Glutamatergic neuron (in vitro differentiated cells): ENCODE measurements around the gene TMED10. TPM values are rescaled to one million over a fixed set of nuclear protein-coding genes. Genes with fewer than 3 reads are reported as not detected.

ENCODE experiments used
- DNase-seq: peaks from one replicate; pipeline ENCODE4 v3.0.0; 2022
- H3K27ac Mint-ChIP-seq: one replicate; pipeline ENCODE4 v1.8.0; 2020; ENCODE audit warnings: mild to moderate bottlenecking, mixed read lengths, inconsistent platforms; ENCODE audit not compliant: unreplicated experiment
- H3K27me3 Mint-ChIP-seq: one replicate; pipeline ENCODE4 v1.8.0; 2020; ENCODE audit warnings: mild to moderate bottlenecking, moderate library complexity, mixed read lengths, inconsistent platforms; ENCODE audit not compliant: unreplicated experiment
- H3K36me3 Mint-ChIP-seq: one replicate; pipeline ENCODE4 v1.8.0; 2020; ENCODE audit warnings: mild to moderate bottlenecking, mixed read lengths, inconsistent platforms; ENCODE audit not compliant: unreplicated experiment
- H3K4me1 Mint-ChIP-seq: one replicate; pipeline ENCODE4 v1.8.0; 2020; ENCODE audit warnings: mild to moderate bottlenecking, low read depth, mixed read lengths, inconsistent platforms; ENCODE audit not compliant: unreplicated experiment
- H3K4me3 Mint-ChIP-seq: one replicate; pipeline ENCODE4 v1.8.0; 2020; ENCODE audit warnings: mild to moderate bottlenecking, mixed read lengths, inconsistent platforms; ENCODE audit not compliant: unreplicated experiment
- H3K9me3 Mint-ChIP-seq: one replicate; pipeline ENCODE4 v1.8.0; 2020; ENCODE audit warnings: mild to moderate bottlenecking, moderate library complexity, mixed read lengths, inconsistent platforms; ENCODE audit not compliant: unreplicated experiment
- total RNA-seq: library from RNA; stranded (reverse); fragmentation: NEBNext Ultra II Directional; extraction: Animal tissue kit (Norgen Biotek cat#: 25700); gene quantifications from one replicate; pipeline ENCODE4 v1.2.1, GENCODE V29; 2021; ENCODE audit not compliant: unreplicated experiment
- TF ChIP-seq, protein P1 (sequence below): fragments of 200-600 bp; sonication (generic); IDR thresholded peaks from one replicate; pipeline ENCODE4 v1.5.0; 2021; ENCODE audit not compliant: partially characterized antibody, unreplicated experiment

The TMED10 gene
- total RNA-seq, 1 donor from 2014 or later, result 124 TPM

DNA sequence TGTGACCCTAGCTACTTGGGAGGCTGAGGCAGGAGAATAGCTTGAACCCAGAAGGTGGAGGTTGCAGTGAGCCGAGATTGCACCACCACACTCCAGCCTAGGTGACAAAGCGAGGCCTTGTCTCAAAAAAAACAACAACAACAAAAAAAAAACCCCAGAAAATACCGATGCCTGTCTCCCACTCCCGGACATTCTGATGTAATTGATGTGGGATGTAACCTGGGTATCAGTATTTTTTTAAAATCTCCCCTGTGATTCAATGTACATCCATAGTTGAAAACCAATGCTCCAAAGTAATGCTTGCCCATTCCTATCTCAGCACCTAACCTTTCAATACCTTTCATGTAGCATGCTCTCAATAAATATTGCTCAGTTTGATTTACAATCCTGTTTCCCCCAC lies 11.7 kb upstream of the TMED10 start:
- TF ChIP-seq, protein P1, sequence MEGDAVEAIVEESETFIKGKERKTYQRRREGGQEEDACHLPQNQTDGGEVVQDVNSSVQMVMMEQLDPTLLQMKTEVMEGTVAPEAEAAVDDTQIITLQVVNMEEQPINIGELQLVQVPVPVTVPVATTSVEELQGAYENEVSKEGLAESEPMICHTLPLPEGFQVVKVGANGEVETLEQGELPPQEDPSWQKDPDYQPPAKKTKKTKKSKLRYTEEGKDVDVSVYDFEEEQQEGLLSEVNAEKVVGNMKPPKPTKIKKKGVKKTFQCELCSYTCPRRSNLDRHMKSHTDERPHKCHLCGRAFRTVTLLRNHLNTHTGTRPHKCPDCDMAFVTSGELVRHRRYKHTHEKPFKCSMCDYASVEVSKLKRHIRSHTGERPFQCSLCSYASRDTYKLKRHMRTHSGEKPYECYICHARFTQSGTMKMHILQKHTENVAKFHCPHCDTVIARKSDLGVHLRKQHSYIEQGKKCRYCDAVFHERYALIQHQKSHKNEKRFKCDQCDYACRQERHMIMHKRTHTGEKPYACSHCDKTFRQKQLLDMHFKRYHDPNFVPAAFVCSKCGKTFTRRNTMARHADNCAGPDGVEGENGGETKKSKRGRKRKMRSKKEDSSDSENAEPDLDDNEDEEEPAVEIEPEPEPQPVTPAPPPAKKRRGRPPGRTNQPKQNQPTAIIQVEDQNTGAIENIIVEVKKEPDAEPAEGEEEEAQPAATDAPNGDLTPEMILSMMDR, result no peak
- H3K27ac Mint-ChIP-seq, result no peak overlapping the region
- peaks cover 3% of the 10 kb centered on the region for H3K9me3 Mint-ChIP-seq
- H3K36me3 Mint-ChIP-seq, result no peaks in the 10 kb centered on the region
- no peak for DNase-seq
- peaks cover 1% of the 10 kb centered on the region for H3K27me3 Mint-ChIP-seq
- H3K4me3 Mint-ChIP-seq, result no peak overlapping the region
- no peaks in the 10 kb centered on the region for H3K4me1 Mint-ChIP-seq

DNA sequence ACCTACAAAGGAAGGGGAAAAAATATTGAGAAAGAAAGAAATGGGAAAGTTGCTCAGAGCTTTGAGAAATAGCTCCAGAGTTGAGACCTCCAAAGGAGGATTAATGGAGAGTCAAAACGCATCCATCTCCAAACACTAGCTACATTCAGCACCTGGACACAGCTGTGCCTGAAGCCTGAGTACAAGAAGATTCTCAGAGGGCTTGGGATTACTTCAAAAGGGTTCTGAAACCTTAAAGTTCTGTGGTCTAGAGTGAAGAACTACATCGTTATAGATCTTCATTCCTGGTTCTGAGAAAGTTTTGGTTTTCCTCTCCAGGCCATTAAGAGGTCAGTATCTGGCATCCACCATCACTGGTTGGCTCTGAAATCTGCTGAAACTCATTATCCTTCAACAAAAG lies 10.5 kb upstream of the TMED10 start:
- peaks cover 3% of the 10 kb centered on the region for H3K9me3 Mint-ChIP-seq
- TF ChIP-seq, protein P1, result no peak
- no peaks in the 10 kb centered on the region for H3K36me3 Mint-ChIP-seq
- H3K27me3 Mint-ChIP-seq, result peaks cover 1% of the 10 kb centered on the region
- no peak overlapping the region for H3K4me3 Mint-ChIP-seq
- no peaks in the 10 kb centered on the region for H3K4me1 Mint-ChIP-seq
- no peak overlapping the region for H3K27ac Mint-ChIP-seq
- no peak for DNase-seq

DNA sequence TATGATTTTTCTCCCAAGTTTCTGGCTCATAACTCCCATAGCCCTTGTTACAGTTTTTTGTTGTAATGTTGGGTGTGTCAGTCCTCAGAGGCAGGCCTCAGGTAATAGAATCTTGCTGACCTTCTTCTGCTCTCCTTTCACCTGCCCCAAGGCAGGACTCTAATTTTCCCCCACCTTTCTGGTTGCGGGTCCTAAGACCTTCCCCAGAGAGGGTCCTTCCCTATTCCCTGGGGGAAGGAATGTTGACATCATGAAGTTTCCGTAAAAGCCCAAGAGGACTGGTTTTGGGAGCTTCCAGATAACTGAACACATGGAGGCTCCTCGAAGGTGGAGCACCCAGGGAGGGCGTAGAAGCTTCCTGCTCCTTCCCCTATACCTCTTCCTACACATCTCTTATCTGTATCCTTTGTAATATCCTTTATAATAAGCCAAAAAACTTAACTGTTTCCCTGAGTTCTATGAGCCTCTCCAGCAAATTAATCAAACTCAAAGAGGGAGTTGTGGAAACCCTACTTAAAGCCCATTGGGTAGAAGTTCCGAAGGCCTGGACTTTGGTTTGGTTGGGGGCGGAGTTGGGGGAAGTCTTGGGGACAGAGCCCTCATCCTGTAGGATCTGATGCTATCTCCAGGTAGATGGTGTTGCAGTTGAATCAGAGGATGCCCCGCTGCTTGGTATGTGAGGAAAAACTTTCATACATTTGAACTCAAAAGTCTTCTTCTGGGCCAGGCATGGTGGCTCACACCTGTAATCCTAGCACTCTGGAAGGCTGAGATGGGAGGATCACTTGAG lies 9.0 kb upstream of the TMED10 start:
- Mint-ChIP-seq H3K4me1 (no peaks in the 10 kb centered on the region), H3K36me3 (no peaks in the 10 kb centered on the region), H3K4me3 (no peak overlapping the region), H3K27me3 (peaks cover 1% of the 10 kb centered on the region), H3K27ac (no peak overlapping the region), H3K9me3 (peaks cover 3% of the 10 kb centered on the region)
- TF ChIP-seq, protein P1, result no peak
- DNase-seq, result no peak

DNA sequence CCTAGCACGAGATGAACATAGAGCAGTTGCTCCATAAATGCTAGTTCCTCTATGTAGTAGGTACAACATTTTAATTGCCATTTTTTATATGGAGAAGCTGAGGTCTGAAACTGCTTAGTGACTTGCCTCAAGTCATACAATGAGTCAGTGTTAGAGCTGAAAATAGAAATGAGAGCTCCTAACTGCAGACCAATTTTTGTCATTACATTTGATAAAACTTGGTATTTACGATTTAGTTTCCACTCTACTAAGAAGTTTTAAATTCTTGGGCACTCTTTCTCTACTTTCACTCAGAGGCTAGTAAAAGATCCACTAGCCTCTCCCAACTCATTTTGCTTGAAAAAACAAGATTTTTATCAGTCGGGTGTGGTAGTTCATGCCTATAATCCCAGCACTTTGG lies 8.1 kb upstream of the TMED10 start:
- H3K9me3 Mint-ChIP-seq, result peaks cover 3% of the 10 kb centered on the region
- TF ChIP-seq, protein P1, result no peak
- H3K36me3 Mint-ChIP-seq, result no peaks in the 10 kb centered on the region
- no peak overlapping the region for H3K27ac Mint-ChIP-seq
- no peak overlapping the region for H3K4me3 Mint-ChIP-seq
- no peak for DNase-seq
- no peaks in the 10 kb centered on the region for H3K4me1 Mint-ChIP-seq
- peaks cover 1% of the 10 kb centered on the region for H3K27me3 Mint-ChIP-seq

DNA sequence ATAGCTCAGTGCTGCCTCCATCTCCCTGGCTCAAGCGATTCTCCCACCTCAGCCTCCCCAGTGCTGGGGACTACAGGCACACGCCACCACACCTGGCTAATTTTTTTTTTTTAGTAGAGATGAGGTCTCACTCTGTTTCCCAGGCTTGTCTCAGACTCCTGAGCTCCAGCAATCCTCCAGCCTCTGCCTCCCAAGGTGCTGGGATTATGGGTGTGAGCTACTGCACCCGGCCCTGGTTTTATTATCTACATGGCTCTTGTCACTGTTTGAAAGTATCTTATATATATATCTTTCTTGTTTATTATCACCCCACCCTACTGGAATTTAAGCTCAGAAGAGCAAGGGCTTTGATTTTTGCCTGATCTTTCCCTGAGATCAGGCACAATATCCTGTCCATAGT lies 7.6 kb upstream of the TMED10 start:
- Mint-ChIP-seq H3K27me3 (peaks cover 1% of the 10 kb centered on the region), H3K4me1 (no peaks in the 10 kb centered on the region), H3K9me3 (peaks cover 3% of the 10 kb centered on the region), H3K36me3 (no peaks in the 10 kb centered on the region), H3K4me3 (no peak overlapping the region), H3K27ac (no peak overlapping the region)
- TF ChIP-seq, protein P1, result no peak
- DNase-seq, result no peak
